ENCODE results near the gene CSTF1. TPM values are rescaled to one million over a fixed set of nuclear protein-coding genes. Genes with fewer than 3 reads are reported as not detected.

Gene CSTF1
- polyA plus RNA-seq, 1 of the 3 experiments (the other 2 are of a cell fraction) = 23.4 TPM

DNA sequence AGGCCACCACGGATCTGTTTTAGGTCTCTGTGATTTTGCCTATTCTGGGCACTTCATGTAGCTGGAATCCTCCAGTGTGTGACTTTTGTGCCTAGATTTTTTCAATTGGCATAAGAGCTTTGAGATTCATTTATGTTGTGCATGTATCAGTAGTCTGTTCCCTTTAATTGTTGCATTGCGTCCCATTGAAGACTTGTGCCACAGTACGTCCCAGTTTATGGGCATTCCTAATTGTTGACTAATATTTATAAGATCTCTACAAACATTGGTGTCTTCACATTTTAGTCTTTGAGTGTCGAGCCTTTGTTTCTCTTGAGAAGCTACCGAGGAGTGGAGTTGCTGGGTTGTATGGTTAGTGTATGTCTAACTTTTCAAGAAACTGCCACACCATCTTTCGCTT lies 34.4 kb upstream of the CSTF1 start:
- H3K4me3 ChIP-seq (ENCODE audit: low read depth in 2 of 2, low read length in 1 of 2) = peak overlapping the region; percentile 50 to 89; a peak in 2 of 4 replicates
- no peak overlapping the region for H3K9ac ChIP-seq
- peaks cover 0 to 14% of the 10 kb centered on the region in 2 experiments; a peak in 2 of 4 replicates for H3K4me1 ChIP-seq (ENCODE audit: control insufficient read depth in 1 of 2, insufficient read depth in 2 of 2, low read depth in 1 of 2, low read length in 1 of 2)
- H4K20me1 ChIP-seq (ENCODE audit: insufficient read depth) = no peaks in the 10 kb centered on the region
- H3K4me2 ChIP-seq = peak overlapping the region; percentile 72; the same call in 1 of the 2 replicates
- no peaks in the 10 kb centered on the region for H3K9me3 ChIP-seq
- POLR2A ChIA-PET = interaction anchor here (1.0 kb wide), 1 partner anchor 34 kb away, joined by 4 read pairs; the partner anchor contains the start of genes AURKA and CSTF1
- peaks cover 36% of the 10 kb centered on the region for H3K79me2 ChIP-seq (ENCODE audit: insufficient read depth)
- no peaks in the 10 kb centered on the region for H3K27me3 ChIP-seq (ENCODE audit: insufficient read depth)
- TF ChIP-seq SIN3A (IDR thresholded peaks at IDR 0.05; ENCODE audit: borderline replicate concordance, low read depth, low read length) (no peak), YY1 (IDR thresholded peaks at IDR 0.05; ENCODE audit: low read depth) (no peak), TAF1 (IDR thresholded peaks at IDR 0.05; ENCODE audit: borderline replicate concordance, low read depth, low read length) (no peak), NFIC (IDR thresholded peaks at IDR 0.05; ENCODE audit: borderline replicate concordance) (no peak), MXI1 (IDR thresholded peaks at IDR 0.05; ENCODE audit: low read depth, low read length) (no peak), EP300 (IDR thresholded peaks at IDR 0.05; ENCODE audit: borderline replicate concordance in 1 of 2, low read depth in 1 of 2, low read length in 1 of 2) (no peak), ELF1 (IDR thresholded peaks at IDR 0.05) (no peak), JUND (IDR thresholded peaks at IDR 0.05) (no peak), EZH2phosphoT487 (IDR thresholded peaks at IDR 0.05; ENCODE audit: borderline replicate concordance, low read depth) (no peak), RFX5 (IDR thresholded peaks at IDR 0.05; ENCODE audit: low read length) (no peak), FOXJ3 (CRISPR knock-in tag; IDR thresholded peaks at IDR 0.05) (no peak), RXRA (IDR thresholded peaks at IDR 0.05; ENCODE audit: borderline replicate concordance, low read depth) (no peak), CHD2 (IDR thresholded peaks at IDR 0.05; ENCODE audit: low read length, partially characterized antibody) (no peak), RCOR1 (IDR thresholded peaks at IDR 0.05; ENCODE audit: low read length) (no peak)
- TF ChIP-seq, protein P1, sequence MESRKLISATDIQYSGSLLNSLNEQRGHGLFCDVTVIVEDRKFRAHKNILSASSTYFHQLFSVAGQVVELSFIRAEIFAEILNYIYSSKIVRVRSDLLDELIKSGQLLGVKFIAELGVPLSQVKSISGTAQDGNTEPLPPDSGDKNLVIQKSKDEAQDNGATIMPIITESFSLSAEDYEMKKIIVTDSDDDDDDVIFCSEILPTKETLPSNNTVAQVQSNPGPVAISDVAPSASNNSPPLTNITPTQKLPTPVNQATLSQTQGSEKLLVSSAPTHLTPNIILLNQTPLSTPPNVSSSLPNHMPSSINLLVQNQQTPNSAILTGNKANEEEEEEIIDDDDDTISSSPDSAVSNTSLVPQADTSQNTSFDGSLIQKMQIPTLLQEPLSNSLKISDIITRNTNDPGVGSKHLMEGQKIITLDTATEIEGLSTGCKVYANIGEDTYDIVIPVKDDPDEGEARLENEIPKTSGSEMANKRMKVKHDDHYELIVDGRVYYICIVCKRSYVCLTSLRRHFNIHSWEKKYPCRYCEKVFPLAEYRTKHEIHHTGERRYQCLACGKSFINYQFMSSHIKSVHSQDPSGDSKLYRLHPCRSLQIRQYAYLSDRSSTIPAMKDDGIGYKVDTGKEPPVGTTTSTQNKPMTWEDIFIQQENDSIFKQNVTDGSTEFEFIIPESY (IDR thresholded peaks at IDR 0.05; ENCODE audit: borderline replicate concordance, low read depth) = no peak
- TF ChIP-seq, protein P2, sequence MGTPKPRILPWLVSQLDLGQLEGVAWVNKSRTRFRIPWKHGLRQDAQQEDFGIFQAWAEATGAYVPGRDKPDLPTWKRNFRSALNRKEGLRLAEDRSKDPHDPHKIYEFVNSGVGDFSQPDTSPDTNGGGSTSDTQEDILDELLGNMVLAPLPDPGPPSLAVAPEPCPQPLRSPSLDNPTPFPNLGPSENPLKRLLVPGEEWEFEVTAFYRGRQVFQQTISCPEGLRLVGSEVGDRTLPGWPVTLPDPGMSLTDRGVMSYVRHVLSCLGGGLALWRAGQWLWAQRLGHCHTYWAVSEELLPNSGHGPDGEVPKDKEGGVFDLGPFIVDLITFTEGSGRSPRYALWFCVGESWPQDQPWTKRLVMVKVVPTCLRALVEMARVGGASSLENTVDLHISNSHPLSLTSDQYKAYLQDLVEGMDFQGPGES (IDR thresholded peaks at IDR 0.05; ENCODE audit: low read depth, low read length) = no peak
- TF ChIP-seq, protein P3, sequence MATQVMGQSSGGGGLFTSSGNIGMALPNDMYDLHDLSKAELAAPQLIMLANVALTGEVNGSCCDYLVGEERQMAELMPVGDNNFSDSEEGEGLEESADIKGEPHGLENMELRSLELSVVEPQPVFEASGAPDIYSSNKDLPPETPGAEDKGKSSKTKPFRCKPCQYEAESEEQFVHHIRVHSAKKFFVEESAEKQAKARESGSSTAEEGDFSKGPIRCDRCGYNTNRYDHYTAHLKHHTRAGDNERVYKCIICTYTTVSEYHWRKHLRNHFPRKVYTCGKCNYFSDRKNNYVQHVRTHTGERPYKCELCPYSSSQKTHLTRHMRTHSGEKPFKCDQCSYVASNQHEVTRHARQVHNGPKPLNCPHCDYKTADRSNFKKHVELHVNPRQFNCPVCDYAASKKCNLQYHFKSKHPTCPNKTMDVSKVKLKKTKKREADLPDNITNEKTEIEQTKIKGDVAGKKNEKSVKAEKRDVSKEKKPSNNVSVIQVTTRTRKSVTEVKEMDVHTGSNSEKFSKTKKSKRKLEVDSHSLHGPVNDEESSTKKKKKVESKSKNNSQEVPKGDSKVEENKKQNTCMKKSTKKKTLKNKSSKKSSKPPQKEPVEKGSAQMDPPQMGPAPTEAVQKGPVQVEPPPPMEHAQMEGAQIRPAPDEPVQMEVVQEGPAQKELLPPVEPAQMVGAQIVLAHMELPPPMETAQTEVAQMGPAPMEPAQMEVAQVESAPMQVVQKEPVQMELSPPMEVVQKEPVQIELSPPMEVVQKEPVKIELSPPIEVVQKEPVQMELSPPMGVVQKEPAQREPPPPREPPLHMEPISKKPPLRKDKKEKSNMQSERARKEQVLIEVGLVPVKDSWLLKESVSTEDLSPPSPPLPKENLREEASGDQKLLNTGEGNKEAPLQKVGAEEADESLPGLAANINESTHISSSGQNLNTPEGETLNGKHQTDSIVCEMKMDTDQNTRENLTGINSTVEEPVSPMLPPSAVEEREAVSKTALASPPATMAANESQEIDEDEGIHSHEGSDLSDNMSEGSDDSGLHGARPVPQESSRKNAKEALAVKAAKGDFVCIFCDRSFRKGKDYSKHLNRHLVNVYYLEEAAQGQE (IDR thresholded peaks at IDR 0.05; ENCODE audit: low read depth, low read length) = no peak
- TF ChIP-seq, protein P4, sequence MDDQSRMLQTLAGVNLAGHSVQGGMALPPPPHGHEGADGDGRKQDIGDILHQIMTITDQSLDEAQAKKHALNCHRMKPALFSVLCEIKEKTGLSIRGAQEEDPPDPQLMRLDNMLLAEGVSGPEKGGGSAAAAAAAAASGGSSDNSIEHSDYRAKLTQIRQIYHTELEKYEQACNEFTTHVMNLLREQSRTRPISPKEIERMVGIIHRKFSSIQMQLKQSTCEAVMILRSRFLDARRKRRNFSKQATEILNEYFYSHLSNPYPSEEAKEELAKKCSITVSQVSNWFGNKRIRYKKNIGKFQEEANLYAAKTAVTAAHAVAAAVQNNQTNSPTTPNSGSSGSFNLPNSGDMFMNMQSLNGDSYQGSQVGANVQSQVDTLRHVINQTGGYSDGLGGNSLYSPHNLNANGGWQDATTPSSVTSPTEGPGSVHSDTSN (IDR thresholded peaks at IDR 0.05) = no peak
- TF ChIP-seq, protein P5, sequence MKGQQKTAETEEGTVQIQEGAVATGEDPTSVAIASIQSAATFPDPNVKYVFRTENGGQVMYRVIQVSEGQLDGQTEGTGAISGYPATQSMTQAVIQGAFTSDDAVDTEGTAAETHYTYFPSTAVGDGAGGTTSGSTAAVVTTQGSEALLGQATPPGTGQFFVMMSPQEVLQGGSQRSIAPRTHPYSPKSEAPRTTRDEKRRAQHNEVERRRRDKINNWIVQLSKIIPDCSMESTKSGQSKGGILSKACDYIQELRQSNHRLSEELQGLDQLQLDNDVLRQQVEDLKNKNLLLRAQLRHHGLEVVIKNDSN (IDR thresholded peaks at IDR 0.05; ENCODE audit: borderline replicate concordance, low read depth) = no peak
- CTCF ChIA-PET = interaction anchor here (1.2 to 1.6 kb wide), 2 partner anchors 12 to 14 kb away, joined by 5 to 6 read pairs; no protein-coding TSS in a partner anchor
- peaks cover 0 to 7% of the 10 kb centered on the region in 2 experiments for H3K36me3 ChIP-seq (replicated peaks in 1 of 2; ENCODE audit: control insufficient read depth in 1 of 2, insufficient read depth in 2 of 2, low read length in 1 of 2)
- no peak overlapping the region for H3K27ac ChIP-seq (ENCODE audit: low read depth in 2 of 2, low read length in 1 of 2)
- 52% methylated on average over 6 of the region's 6 CpGs for WGBS (ENCODE audit: low lambda C conversion rate)
- no peaks in the 10 kb centered on the region for H3K9me2 ChIP-seq
- no peaks in the 10 kb centered on the region for H3F3A ChIP-seq (replicated peaks; ENCODE audit: insufficient read depth)
- DNase-seq = no peak
- H2AFZ ChIP-seq (ENCODE audit: low read depth) = peak overlapping the region; percentile 83; the same call in 1 of the 2 replicates
